Measurements from ENCODE around the gene GRHL1. TPM values are rescaled to one million over a fixed set of nuclear protein-coding genes. Genes with fewer than 3 reads are reported as not detected.

Gene GRHL1
- total and polyA plus RNA-seq, 2 experiments from 2014 or later, result 2.9 to 4.2 TPM

- Mint-ChIP-seq H3K36me3 (ENCODE audit: low read depth) (no peaks in the 10 kb centered on the region), H3K9me3 (no peaks in the 10 kb centered on the region), H3K4me3 (no peak overlapping the region), H3K4me1 (peaks cover 8% of the 10 kb centered on the region), H3K27ac (no peak overlapping the region; the same call in 1 of the 2 replicates), H3K27me3 (ENCODE audit: insufficient read depth, low read depth, poor library complexity) (peaks cover 4% of the 10 kb centered on the region)
- Histone ChIP-seq H3F3A (replicated peaks; ENCODE audit: low read depth) (no peaks in the 10 kb centered on the region), H3K4me1 (ENCODE audit: insufficient read depth) (no peaks in the 10 kb centered on the region), H2AFZ (no peak overlapping the region), H3K36me3 (ENCODE audit: insufficient read depth) (no peaks in the 10 kb centered on the region), H3K9me2 (ENCODE audit: insufficient read depth) (no peaks in the 10 kb centered on the region), H3K4me2 (no peak overlapping the region), H3K27me3 (ENCODE audit: insufficient read depth) (no peaks in the 10 kb centered on the region), H3K27ac (ENCODE audit: low read depth) (no peak overlapping the region), H4K20me1 (replicated peaks; ENCODE audit: insufficient read depth) (no peaks in the 10 kb centered on the region), H3K79me2 (replicated peaks; ENCODE audit: insufficient read depth) (no peaks in the 10 kb centered on the region), H3K4me3 (no peak overlapping the region)
- ATAC-seq (no peak), DNase-seq (ENCODE audit: low spot score) (no peak)
- TF ChIP-seq CTCF (conservative IDR thresholded peaks at IDR 0.05; ENCODE audit: low read depth in 2 of 2), result no peak
These were observed 40.4 kb downstream of the GRHL1 start for GRCh38 chr2:9991829-9992273.

- no peaks in the 10 kb centered on the region for H3K27me3 ChIP-seq (ENCODE audit: insufficient read depth)
- Mint-ChIP-seq H3K9me3 (no peaks in the 10 kb centered on the region), H3K27me3 (ENCODE audit: insufficient read depth, low read depth, poor library complexity) (peaks cover 4% of the 10 kb centered on the region), H3K27ac (no peak overlapping the region), H3K4me1 (peaks cover 8% of the 10 kb centered on the region), H3K4me3 (no peak overlapping the region), H3K36me3 (ENCODE audit: low read depth) (no peaks in the 10 kb centered on the region)
- no peak for DNase-seq (ENCODE audit: low spot score)
- H2AFZ ChIP-seq, result no peak overlapping the region
- H3K9me2 ChIP-seq (ENCODE audit: insufficient read depth), result no peaks in the 10 kb centered on the region
- no peak overlapping the region for H3K4me2 ChIP-seq
- no peaks in the 10 kb centered on the region for H3K36me3 ChIP-seq (ENCODE audit: insufficient read depth)
- H3K79me2 ChIP-seq (replicated peaks; ENCODE audit: insufficient read depth), result no peaks in the 10 kb centered on the region
- no peaks in the 10 kb centered on the region for H3F3A ChIP-seq (replicated peaks; ENCODE audit: low read depth)
- no peak overlapping the region for H3K27ac ChIP-seq (ENCODE audit: low read depth)
- no peak for ATAC-seq
- no peak overlapping the region for H3K4me3 ChIP-seq
- TF ChIP-seq ZNF462 (CRISPR knock-in tag; IDR thresholded peaks at IDR 0.05) (no peak), STAT1 (IDR thresholded peaks at IDR 0.05; ENCODE audit: unreplicated experiment) (no peak)
- H3K4me1 ChIP-seq (ENCODE audit: insufficient read depth), result no peaks in the 10 kb centered on the region
- no peaks in the 10 kb centered on the region for H4K20me1 ChIP-seq (replicated peaks; ENCODE audit: insufficient read depth)
These were observed 41.1 kb downstream of the GRHL1 start for GRCh38 chr2:9992427-9993187.
